H9 (cell line): ENCODE results near the gene PDE4DIP. TPM values are rescaled to one million over a fixed set of nuclear protein-coding genes. Genes with fewer than 3 reads are reported as not detected.
"Not testable (repeated sequence)": the region's sequence is repeated elsewhere in the genome, so short reads cannot be mapped to it uniquely, and the experiment has no call there.

Experiments used
- DNase-seq: peaks from one replicate; pipeline ENCODE4 v3.0.0-alpha.2; 2017
- H2AFZ ChIP-seq: one replicate; pipeline ENCODE4 v1.6.1; 2013; ENCODE audit warnings: mild to moderate bottlenecking, low read length, control low read depth, moderate library complexity
- H2AK5ac ChIP-seq: 2 replicates; pipeline ENCODE4 v1.6.1; 2013; ENCODE audit warnings: low read length, control low read depth, mixed read lengths; ENCODE audit not compliant: insufficient read length
- H2BK120ac ChIP-seq: one replicate; pipeline ENCODE4 v1.6.1; 2013; ENCODE audit warnings: low read depth, mild to moderate bottlenecking, low read length, control low read depth, inconsistent platforms; ENCODE audit not compliant: poor library complexity, severe bottlenecking
- H2BK12ac ChIP-seq: 2 replicates; pipeline ENCODE4 v1.6.1; 2013; ENCODE audit warnings: low read length, control low read depth, mixed read lengths, low read depth; ENCODE audit not compliant: insufficient read length
- H2BK15ac ChIP-seq: 2 replicates; pipeline ENCODE4 v1.6.1; 2013; ENCODE audit warnings: low read depth, low read length, control low read depth
- H2BK20ac ChIP-seq: one replicate; pipeline ENCODE4 v1.6.1; 2013; ENCODE audit warnings: low read depth, mild to moderate bottlenecking, low read length, control low read depth, inconsistent platforms; ENCODE audit not compliant: poor library complexity, severe bottlenecking
- H2BK5ac ChIP-seq: 2 replicates; pipeline ENCODE4 v1.6.1; 2013; ENCODE audit warnings: low read length, control low read depth, mixed read lengths; ENCODE audit not compliant: insufficient read length
- H3K14ac ChIP-seq: 2 replicates; pipeline ENCODE4 v1.6.1; 2013; ENCODE audit warnings: low read length, control low read depth; ENCODE audit not compliant: insufficient read depth
- H3K18ac ChIP-seq: 2 replicates; pipeline ENCODE4 v1.6.1; 2013; ENCODE audit warnings: low read depth, mild to moderate bottlenecking, mixed read lengths, low read length, control low read depth; ENCODE audit not compliant: insufficient read length
- H3K23ac ChIP-seq: 2 replicates; pipeline ENCODE4 v1.6.1; 2013; ENCODE audit warnings: low read length, control low read depth, mixed read lengths, low read depth; ENCODE audit not compliant: insufficient read length
- H3K23me2 ChIP-seq: 2 replicates; pipeline ENCODE4 v1.6.1; 2013; ENCODE audit warnings: low read depth, mild to moderate bottlenecking, mixed read lengths, low read length, control low read depth; ENCODE audit not compliant: insufficient read length, poor library complexity, severe bottlenecking
- H3K27ac ChIP-seq: 2 replicates; pipeline ENCODE4 v1.5.1; 2013; ENCODE audit warnings: low read length, control low read depth, mixed read lengths, low read depth; ENCODE audit not compliant: insufficient read length
- H3K27me3 ChIP-seq: 2 replicates; pipeline ENCODE4 v1.6.1; 2013; ENCODE audit warnings: low read length, control low read depth, inconsistent platforms; ENCODE audit not compliant: insufficient read depth
- H3K4ac ChIP-seq: 2 replicates; pipeline ENCODE4 v1.6.1; 2013; ENCODE audit warnings: low read depth, mild to moderate bottlenecking, control low read depth, inconsistent platforms, low read length, moderate library complexity
- H3K4me1 ChIP-seq: 2 replicates; pipeline ENCODE4 v1.6.1; 2013; ENCODE audit warnings: low read length, control low read depth, inconsistent platforms; ENCODE audit not compliant: insufficient read depth
- H3K4me2 ChIP-seq: 2 replicates; pipeline ENCODE4 v1.6.1; 2013; ENCODE audit warnings: low read length, control low read depth, mixed read lengths; ENCODE audit not compliant: insufficient read length, insufficient read depth
- H3K56ac ChIP-seq: 2 replicates; pipeline ENCODE4 v1.6.1; 2013; ENCODE audit warnings: low read depth, mild to moderate bottlenecking, mixed read lengths, low read length, control low read depth; ENCODE audit not compliant: insufficient read length
- H3K79me1 ChIP-seq: 2 replicates; pipeline ENCODE4 v1.6.1; 2013; ENCODE audit warnings: low read depth, mild to moderate bottlenecking, moderate library complexity, low read length, control low read depth, inconsistent platforms; ENCODE audit not compliant: insufficient read depth, poor library complexity, severe bottlenecking
- H3K79me2 ChIP-seq: 2 replicates; pipeline ENCODE4 v1.6.1; 2013; ENCODE audit warnings: low read length, control low read depth, inconsistent platforms; ENCODE audit not compliant: insufficient read depth
- H3K9ac ChIP-seq: 2 replicates; pipeline ENCODE4 v1.6.1; 2013; ENCODE audit warnings: low read length, control low read depth, mixed read lengths; ENCODE audit not compliant: insufficient read length; ENCODE audit errors: extremely low read depth
- H3K9me3 ChIP-seq: one replicate; pipeline ENCODE4 v1.6.1; 2013; ENCODE audit warnings: low read depth, low read length, inconsistent platforms; ENCODE audit not compliant: control insufficient read depth
- H3T11ph ChIP-seq: one replicate; pipeline ENCODE4 v1.6.1; 2013; ENCODE audit warnings: mild to moderate bottlenecking, low read length, control low read depth, inconsistent platforms
- H4K20me1 ChIP-seq: one replicate; pipeline ENCODE4 v1.6.1; 2013; ENCODE audit not compliant: control insufficient read depth, insufficient read length, insufficient read depth
- H4K5ac ChIP-seq: 2 replicates; pipeline ENCODE4 v1.6.1; 2013; ENCODE audit warnings: low read depth, mild to moderate bottlenecking, mixed read lengths, low read length, control low read depth; ENCODE audit not compliant: insufficient read length
- H4K8ac ChIP-seq: replicated peaks from 2 replicates; pipeline ENCODE4 v1.6.1; 2013; ENCODE audit warnings: low read length, control low read depth, mixed read lengths, low read depth; ENCODE audit not compliant: insufficient read length
- H4K91ac ChIP-seq: 2 replicates; pipeline ENCODE4 v1.6.1; 2013; ENCODE audit warnings: low read depth, mild to moderate bottlenecking, moderate library complexity, mixed read lengths, low read length, control low read depth; ENCODE audit not compliant: insufficient read length
- H3K27ac Mint-ChIP-seq, 3 experiments: 2 replicates in 2 of 3; 3 replicates in 1 of 3; pipeline ENCODE4 v1.8.0; 2020 to 2021; ENCODE audit warnings: mixed read lengths in 3 of 3, mild to moderate bottlenecking in 1 of 3, moderate library complexity in 1 of 3
- H3K27me3 Mint-ChIP-seq: 2 replicates; pipeline ENCODE4 v1.8.0; 2021; ENCODE audit warnings: low read depth, mild to moderate bottlenecking, moderate library complexity, mixed read lengths
- H3K36me3 Mint-ChIP-seq, 3 experiments: 2 replicates in 2 of 3; 3 replicates in 1 of 3; pipeline ENCODE4 v1.8.0; 2020 to 2021; ENCODE audit warnings: low read depth in 3 of 3, mixed read lengths in 3 of 3; ENCODE audit not compliant: insufficient read depth in 1 of 3
- H3K4me1 Mint-ChIP-seq, 2 experiments: 2 replicates each; pipeline ENCODE4 v1.8.0; 2020; ENCODE audit warnings: mixed read lengths in 2 of 2
- H3K4me3 Mint-ChIP-seq, 2 experiments: 2 replicates in 1 of 2; 3 replicates in 1 of 2; pipeline ENCODE4 v1.8.0; 2020 to 2021; ENCODE audit warnings: mild to moderate bottlenecking in 2 of 2, mixed read lengths in 2 of 2, moderate library complexity in 1 of 2
- H3K9me3 Mint-ChIP-seq, 2 experiments: 2 replicates in 1 of 2; 3 replicates in 1 of 2; pipeline ENCODE4 v1.8.0; 2020; ENCODE audit warnings: mild to moderate bottlenecking in 2 of 2, mixed read lengths in 2 of 2, moderate library complexity in 1 of 2
- WGBS: extraction: QIAGEN DNeasy Blood & Tissue Kit; methylation state at CpG from one replicate; pipeline ENCODE4 v1.1.7; 2013; ENCODE audit warnings: missing lambda C conversion rate, low lambda C conversion rate, mixed read lengths; ENCODE audit not compliant: insufficient read length; ENCODE audit errors: extremely low coverage; 5-methylcytosine and 5-hydroxymethylcytosine counted together
- total RNA-seq: library from RNA; stranded (reverse); gene quantifications from 2 replicates; pipeline ENCODE4 v1.2.1, GENCODE V29; 2021

PDE4DIP gene
- total RNA-seq, 1 experiment from 2014 or later: 15.7 TPM

DNA sequence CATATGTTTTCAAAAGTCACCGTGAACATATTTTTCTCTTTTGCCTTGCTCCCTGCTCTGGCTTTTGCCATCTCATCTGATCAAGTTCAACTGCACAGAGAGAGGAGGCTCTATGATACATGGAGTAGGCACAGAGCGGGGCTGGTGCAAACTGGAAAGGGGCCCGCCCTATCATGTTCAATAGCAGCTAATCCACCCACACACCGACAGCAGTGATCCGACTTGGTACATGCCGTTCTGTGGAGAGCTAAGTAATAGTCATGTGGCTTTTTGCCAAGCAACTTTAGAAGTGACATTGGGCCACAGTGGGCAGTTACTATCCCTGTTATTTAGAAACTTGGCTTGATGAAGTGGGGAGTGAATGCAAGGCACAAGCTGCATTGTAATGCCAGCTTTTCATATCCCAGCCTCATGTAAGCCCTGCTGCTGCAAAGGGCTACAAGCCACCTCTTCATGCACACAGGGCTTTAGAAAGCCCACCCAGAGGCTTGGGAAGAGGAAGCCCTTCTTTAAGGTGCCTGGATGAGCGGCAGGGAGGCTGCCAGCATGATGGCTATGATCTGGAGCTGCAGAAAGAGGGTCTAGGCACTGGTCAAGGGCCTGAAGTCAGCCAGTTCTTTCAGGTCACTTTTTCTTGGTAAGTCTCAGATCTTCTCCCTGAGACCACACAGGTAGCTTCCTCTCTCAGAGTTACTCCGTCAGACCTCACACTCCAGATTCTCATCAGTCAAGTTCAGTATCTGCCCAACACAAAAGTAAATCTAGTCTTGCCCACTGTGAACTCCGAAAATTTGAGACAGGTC, 57.1 kb downstream of the PDE4DIP start:
- WGBS: no CpG with 5 or more reads among the region's 9 CpGs
- H3K27ac ChIP-seq: not testable (repeated sequence)

DNA sequence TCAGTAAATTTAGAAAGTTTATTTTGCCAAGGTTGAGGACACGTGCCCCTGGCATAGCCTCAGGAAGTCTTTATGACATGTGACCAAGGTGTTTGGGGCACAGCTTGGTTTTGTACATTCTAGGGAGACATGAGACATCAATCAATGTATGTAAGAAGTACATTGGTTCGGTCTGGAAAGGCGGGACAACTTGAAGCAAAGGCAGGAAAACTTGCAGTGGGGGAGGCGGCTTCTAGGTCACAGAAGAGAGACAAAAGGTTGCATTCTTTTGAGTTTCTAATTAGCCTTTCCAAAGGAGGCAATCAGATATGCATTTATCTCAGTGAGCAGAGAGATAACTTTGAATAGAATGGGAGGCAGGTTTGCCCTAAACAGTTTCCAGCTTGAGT, 57.7 kb downstream of the PDE4DIP start:
- not testable (repeated sequence) for H3K9me3 Mint-ChIP-seq

More for the DNA sequence above, 57.1 kb downstream of the PDE4DIP start:
- not testable (repeated sequence) for H4K8ac ChIP-seq, H3K4me3 Mint-ChIP-seq, H4K20me1 ChIP-seq, H3K79me1 ChIP-seq, H3K27me3 Mint-ChIP-seq, H3K9me3 ChIP-seq, H4K5ac ChIP-seq, H3K4me1 ChIP-seq, H3K9ac ChIP-seq, H2BK120ac ChIP-seq, H2BK15ac ChIP-seq, H3K79me2 ChIP-seq, H3K36me3 Mint-ChIP-seq, H4K91ac ChIP-seq, H3K27me3 ChIP-seq, H2BK20ac ChIP-seq, H3K14ac ChIP-seq, H3K23me2 ChIP-seq, H3K4me2 ChIP-seq, H2AFZ ChIP-seq, H3T11ph ChIP-seq, DNase-seq, H3K56ac ChIP-seq, H3K4me1 Mint-ChIP-seq, H3K18ac ChIP-seq, H2AK5ac ChIP-seq, H2BK12ac ChIP-seq, H3K4ac ChIP-seq, H2BK5ac ChIP-seq, H3K9me3 Mint-ChIP-seq, H3K23ac ChIP-seq
- H3K27ac Mint-ChIP-seq: peak overlapping the region; percentile 68 to 83 (median 82); a peak in 4 of 7 replicates

More for the DNA sequence above, 57.7 kb downstream of the PDE4DIP start:
- no CpG with 5 or more reads among the region's 4 CpGs for WGBS
- H3K56ac ChIP-seq, H3K4me1 Mint-ChIP-seq, H2BK20ac ChIP-seq, H3K27ac ChIP-seq, H2BK120ac ChIP-seq, H3T11ph ChIP-seq, H3K9me3 ChIP-seq, H3K27me3 Mint-ChIP-seq, H4K91ac ChIP-seq, H3K79me2 ChIP-seq, H4K5ac ChIP-seq, H4K20me1 ChIP-seq, H3K4me2 ChIP-seq, H3K4me1 ChIP-seq, H3K4ac ChIP-seq, DNase-seq, H3K14ac ChIP-seq, H3K27me3 ChIP-seq, H3K36me3 Mint-ChIP-seq, H3K23ac ChIP-seq, H2BK12ac ChIP-seq, H4K8ac ChIP-seq, H3K23me2 ChIP-seq, H2AK5ac ChIP-seq, H3K9ac ChIP-seq, H3K79me1 ChIP-seq, H2BK15ac ChIP-seq, H2BK5ac ChIP-seq, H2AFZ ChIP-seq, H3K4me3 Mint-ChIP-seq, H3K18ac ChIP-seq: not testable (repeated sequence)
- H3K27ac Mint-ChIP-seq: peak overlapping the region; percentile 68 to 83 (median 82); a peak in 4 of 7 replicates
